Lower lobe of right lung (tissue), 2 donors: ENCODE measurements around the gene PRKACB. TPM values are rescaled to one million over a fixed set of nuclear protein-coding genes. Genes with fewer than 3 reads are reported as not detected.

Experiments
- ATAC-seq, 2 donors: fragments of 200-7000 bp; cut with Tn5 transposase; one replicate each; pipeline ENCODE4 v1.9.1; 2020 to 2022; ENCODE audit warnings: mild to moderate bottlenecking in 2 of 2, moderate library complexity in 2 of 2
- DNase-seq: peaks from one replicate; pipeline ENCODE4 v3.0.0-alpha.2; 2020
- H3K27ac ChIP-seq: fragments of 200-600 bp; one replicate; pipeline ENCODE4 v1.8.0; 2022
- H3K27me3 ChIP-seq: fragments of 200-600 bp; one replicate; pipeline ENCODE4 v1.8.0; 2022; ENCODE audit warnings: low read depth
- H3K36me3 ChIP-seq: fragments of 200-600 bp; one replicate; pipeline ENCODE4 v1.8.0; 2022; ENCODE audit warnings: mild to moderate bottlenecking
- H3K4me1 ChIP-seq: fragments of 200-600 bp; one replicate; pipeline ENCODE4 v1.8.0; 2022
- H3K4me3 ChIP-seq: fragments of 200-600 bp; one replicate; pipeline ENCODE4 v1.8.0; 2022; ENCODE audit warnings: mild to moderate bottlenecking
- H3K9me3 ChIP-seq: fragments of 200-600 bp; one replicate; pipeline ENCODE4 v1.8.0; 2022
- intact Hi-C: fragments of 100-400 bp; cut with DNase I; formaldehyde crosslinking; loops from one replicate; pipeline ENCODE4 v1.11.0; 2022
- total RNA-seq: library from RNA; stranded (reverse); fragmentation: NEBNext Ultra II Directional; extraction: Animal tissue kit (Norgen Biotek cat#: 25700); gene quantifications from one replicate; pipeline ENCODE4 v1.2.1, GENCODE V29; 2021
- TF ChIP-seq, protein P1 (sequence below): fragments of 200-600 bp; IDR thresholded peaks from one replicate; pipeline ENCODE4 v1.8.0; 2022; ENCODE audit warnings: antibody characterized with exemption, mild to moderate bottlenecking
- donor health status: DM: no; HTN: yes; CAD: no; lungs with severe emphysema.

PRKACB gene
- total RNA-seq, 1 donor from 2014 or later, result 39.7 TPM

DNA sequence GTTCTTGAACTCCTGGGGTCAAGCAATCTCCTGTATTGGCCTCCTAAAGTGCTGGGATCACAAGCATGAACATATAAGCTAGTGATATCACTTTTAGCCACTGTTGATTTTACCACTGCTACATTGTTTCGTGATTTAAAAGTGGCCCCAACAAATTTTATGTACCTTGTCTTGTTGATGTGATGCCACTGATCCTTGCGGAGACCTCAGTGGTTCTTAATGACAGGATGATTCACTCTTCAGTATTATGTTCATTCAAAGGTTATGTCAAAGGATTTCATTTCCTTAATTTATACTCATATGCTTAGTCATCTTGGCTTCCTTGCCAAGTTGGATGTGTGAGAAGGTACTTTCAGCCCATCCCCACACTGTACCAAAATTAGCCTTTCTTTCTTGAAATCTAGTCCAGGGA is 12.1 kb downstream of the PRKACB start:
- DNase-seq, result no peak
- TF ChIP-seq, protein P1, sequence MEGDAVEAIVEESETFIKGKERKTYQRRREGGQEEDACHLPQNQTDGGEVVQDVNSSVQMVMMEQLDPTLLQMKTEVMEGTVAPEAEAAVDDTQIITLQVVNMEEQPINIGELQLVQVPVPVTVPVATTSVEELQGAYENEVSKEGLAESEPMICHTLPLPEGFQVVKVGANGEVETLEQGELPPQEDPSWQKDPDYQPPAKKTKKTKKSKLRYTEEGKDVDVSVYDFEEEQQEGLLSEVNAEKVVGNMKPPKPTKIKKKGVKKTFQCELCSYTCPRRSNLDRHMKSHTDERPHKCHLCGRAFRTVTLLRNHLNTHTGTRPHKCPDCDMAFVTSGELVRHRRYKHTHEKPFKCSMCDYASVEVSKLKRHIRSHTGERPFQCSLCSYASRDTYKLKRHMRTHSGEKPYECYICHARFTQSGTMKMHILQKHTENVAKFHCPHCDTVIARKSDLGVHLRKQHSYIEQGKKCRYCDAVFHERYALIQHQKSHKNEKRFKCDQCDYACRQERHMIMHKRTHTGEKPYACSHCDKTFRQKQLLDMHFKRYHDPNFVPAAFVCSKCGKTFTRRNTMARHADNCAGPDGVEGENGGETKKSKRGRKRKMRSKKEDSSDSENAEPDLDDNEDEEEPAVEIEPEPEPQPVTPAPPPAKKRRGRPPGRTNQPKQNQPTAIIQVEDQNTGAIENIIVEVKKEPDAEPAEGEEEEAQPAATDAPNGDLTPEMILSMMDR, result no peak
- Histone ChIP-seq H3K27ac (no peak overlapping the region), H3K9me3 (no peaks in the 10 kb centered on the region), H3K27me3 (no peaks in the 10 kb centered on the region), H3K4me3 (no peak overlapping the region), H3K36me3 (no peaks in the 10 kb centered on the region), H3K4me1 (peaks cover 12% of the 10 kb centered on the region)
- ATAC-seq, result peak in 1 of 2 donors; percentile 28
- intact Hi-C loops, result no loop called here

DNA sequence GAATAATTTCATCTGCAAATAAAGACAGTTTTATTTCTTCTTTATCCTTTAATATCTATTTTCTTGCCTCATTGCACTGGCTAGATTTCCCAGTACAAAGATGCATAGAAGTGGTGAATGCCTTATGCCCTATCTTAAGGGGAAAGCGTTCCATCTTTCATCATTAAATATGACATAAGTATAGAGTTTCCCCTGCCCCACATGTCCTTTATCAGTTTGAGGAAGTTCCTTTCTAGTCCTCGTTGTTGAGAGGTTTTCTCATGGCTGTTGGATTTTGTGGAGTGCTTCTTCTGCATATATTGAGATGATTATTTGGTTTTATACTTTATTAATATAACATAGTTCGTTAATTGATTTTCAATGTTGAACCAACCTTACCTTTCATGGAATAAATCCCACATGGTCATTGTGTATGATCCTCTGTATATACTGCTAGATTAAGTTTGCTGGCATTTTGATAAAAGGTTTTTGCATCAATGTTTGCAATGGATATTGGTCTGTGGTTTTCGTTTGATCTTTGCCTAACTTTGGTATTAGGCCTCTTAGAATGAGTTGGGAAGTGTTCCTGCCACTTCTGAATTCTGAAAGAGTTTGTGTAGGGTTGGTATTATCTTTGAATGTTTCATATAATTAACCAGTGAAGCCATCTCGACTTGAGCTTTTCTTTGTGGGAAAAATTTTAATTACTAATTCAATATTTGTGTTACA is 15.6 kb downstream of the PRKACB start:
- no peak overlapping the region for H3K4me3 ChIP-seq
- DNase-seq (no peak), ATAC-seq (no peak)
- no peaks in the 10 kb centered on the region for H3K36me3 ChIP-seq
- TF ChIP-seq, protein P1, result no peak
- intact Hi-C loops, result no loop called here
- H3K9me3 ChIP-seq, result no peaks in the 10 kb centered on the region
- H3K27me3 ChIP-seq, result no peaks in the 10 kb centered on the region
- no peak overlapping the region for H3K27ac ChIP-seq
- peaks cover 12% of the 10 kb centered on the region for H3K4me1 ChIP-seq

DNA sequence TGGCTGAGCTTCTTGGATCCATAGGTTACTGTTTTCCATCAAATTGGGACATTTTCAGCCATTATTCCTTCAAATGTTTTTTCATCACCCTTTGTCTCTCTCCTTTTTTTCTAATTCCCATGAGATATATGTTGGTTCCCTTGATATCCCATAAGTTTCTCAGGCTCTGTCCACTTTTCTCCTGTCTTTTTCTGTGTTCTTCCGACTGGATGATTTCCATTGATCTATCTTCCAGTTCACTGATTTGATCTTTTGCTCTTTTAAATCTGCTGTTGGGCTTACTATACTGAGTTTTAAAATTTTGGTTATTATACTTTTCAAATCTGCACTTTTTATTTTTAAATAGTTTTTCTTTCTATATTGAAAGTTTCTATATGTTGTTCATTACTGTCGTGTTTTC is 18.2 kb downstream of the PRKACB start:
- Histone ChIP-seq H3K4me1 (no peaks in the 10 kb centered on the region), H3K9me3 (no peaks in the 10 kb centered on the region), H3K27ac (no peak overlapping the region), H3K27me3 (no peaks in the 10 kb centered on the region), H3K36me3 (no peaks in the 10 kb centered on the region), H3K4me3 (no peak overlapping the region)
- ATAC-seq (no peak), DNase-seq (no peak)
- TF ChIP-seq, protein P1, result no peak
- intact Hi-C loops, result no loop called here

DNA sequence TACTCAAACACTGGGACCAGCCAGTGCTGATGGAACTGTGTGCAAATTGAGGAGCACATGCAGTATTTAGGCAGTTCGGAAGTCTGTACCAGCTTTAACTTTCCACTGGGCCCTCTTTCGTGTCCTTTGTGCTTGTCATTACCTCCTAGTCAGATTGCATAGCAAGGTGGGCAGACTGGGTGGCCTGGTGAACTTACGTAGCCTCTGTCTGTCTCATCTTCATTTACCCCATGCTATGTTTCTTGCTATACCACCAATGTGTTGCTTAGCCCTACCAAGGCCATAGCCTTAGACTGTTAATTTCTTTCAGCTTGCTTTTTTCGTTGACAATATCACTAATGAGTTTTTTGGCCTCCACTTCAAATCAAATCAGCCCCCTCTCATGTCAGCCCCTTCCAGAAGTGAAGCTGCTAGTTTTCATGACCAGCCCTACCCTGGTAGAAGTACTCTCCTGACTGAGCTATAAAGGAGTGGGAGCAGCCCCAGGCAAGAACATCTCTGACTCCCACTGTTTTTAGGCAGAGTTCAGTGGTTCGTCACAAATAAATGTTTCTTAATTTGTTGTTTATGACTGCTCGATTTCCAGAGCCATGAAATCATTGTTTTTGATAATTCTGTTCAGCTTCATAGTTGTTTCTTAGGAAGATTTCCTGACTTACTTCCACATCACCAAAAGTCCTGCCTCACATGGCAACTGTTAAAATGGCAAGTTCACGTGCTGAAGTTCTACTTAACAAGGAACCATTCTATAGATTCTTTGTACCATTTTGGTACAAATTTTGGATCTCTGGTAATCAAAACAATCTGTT is 19.3 kb downstream of the PRKACB start:
- Histone ChIP-seq H3K4me3 (no peak overlapping the region), H3K27ac (no peak overlapping the region), H3K27me3 (no peaks in the 10 kb centered on the region), H3K4me1 (no peaks in the 10 kb centered on the region), H3K36me3 (no peaks in the 10 kb centered on the region), H3K9me3 (no peaks in the 10 kb centered on the region)
- intact Hi-C loops, result no loop called here
- no peak for DNase-seq
- TF ChIP-seq, protein P1, result no peak
- ATAC-seq, result no peak

DNA sequence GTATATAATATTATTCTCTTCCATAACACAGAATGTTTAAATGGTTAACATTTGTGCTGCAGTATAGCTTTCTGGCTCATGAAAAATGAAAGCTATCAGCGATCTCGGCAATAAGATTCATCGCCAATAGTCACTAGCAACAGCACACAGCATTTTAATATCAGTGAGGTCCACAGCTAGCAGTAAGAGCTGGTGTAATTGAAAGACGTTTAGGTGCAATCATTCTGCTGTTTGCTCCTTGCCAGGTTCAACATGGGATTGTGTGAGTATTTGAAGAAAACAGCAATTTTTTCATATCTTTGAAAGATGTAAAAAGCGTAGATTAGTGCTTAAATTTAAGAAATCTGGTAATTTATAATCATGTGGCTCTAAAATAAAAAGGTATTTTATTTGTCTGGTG is 20.1 kb downstream of the PRKACB start:
- ATAC-seq, result no peak
- no peak for DNase-seq
- Histone ChIP-seq H3K9me3 (no peaks in the 10 kb centered on the region), H3K4me3 (no peak overlapping the region), H3K4me1 (no peaks in the 10 kb centered on the region), H3K27ac (no peak overlapping the region), H3K27me3 (no peaks in the 10 kb centered on the region), H3K36me3 (no peaks in the 10 kb centered on the region)
- intact Hi-C loops, result no loop called here
- TF ChIP-seq, protein P1, result no peak
